ENCODE data around the gene NCKAP5.

Gene NCKAP5

GRCh38 chr2:132638313-132639040 lies 929.8 kb downstream of the NCKAP5 start:
- DNase-seq = no peak

- DNase-seq = no peak
Measured at GRCh38 chr2:132636346-132636745, 931.9 kb downstream of the NCKAP5 start.

GRCh38 chr2:132633635-132634034 lies 934.6 kb downstream of the NCKAP5 start:
- DNase-seq = no peak

GRCh38 chr2:132632000-132632649 lies 936.1 kb downstream of the NCKAP5 start:
- DNase-seq = no peak

- DNase-seq = no peak
Measured at GRCh38 chr2:132627536-132627935, 940.7 kb downstream of the NCKAP5 start.

GRCh38 chr2:132623096-132623839 lies 945.0 kb downstream of the NCKAP5 start:
- no peak for DNase-seq
